ENCODE data around the gene TNFRSF21. TPM values are rescaled to one million over a fixed set of nuclear protein-coding genes. Genes with fewer than 3 reads are reported as not detected.
"Not testable (repeated sequence)": the region's sequence is repeated elsewhere in the genome, so short reads cannot be mapped to it uniquely, and the experiment has no call there.

TNFRSF21 gene
- total and polyA plus RNA-seq, 7 experiments from 2014 or later: 0.27 to 2.4 (median 0.44) TPM; not detected in 2

DNA sequence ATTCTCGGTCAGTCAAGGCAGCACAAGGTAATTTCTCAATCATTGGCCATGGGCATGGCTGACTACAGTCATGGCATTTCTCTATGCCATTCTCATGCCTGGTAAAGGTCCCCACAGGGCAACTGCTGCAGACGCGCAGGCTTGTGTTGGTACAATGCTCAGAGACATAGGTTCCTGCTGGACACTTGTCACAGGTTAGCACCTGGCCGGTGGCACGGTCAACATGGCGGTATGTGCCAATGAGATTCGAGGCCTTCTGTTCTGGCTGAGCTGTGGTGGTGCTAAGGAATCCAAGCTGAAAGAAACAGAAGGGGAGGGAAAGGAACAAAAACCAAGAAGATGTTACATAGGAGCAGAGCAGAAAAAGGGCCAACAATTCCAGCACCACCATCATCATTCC, 23.4 kb downstream of the TNFRSF21 start:
- intact Hi-C loops (cut with micrococcal nuclease): no loop called here
- H3K4me3 Mint-ChIP-seq: no peak overlapping the region
- H3K27ac ChIP-seq (ENCODE audit: low read depth, low read length): no peak overlapping the region
- DNase-seq: no peak
- no peaks in the 10 kb centered on the region for H3K36me3 ChIP-seq (ENCODE audit: control insufficient read depth in 2 of 3, insufficient read depth in 3 of 3, low read length in 3 of 3)
- no peak overlapping the region for H3K4me3 ChIP-seq (ENCODE audit: low read length)
- peaks cover 0 to 11% (median 4%) of the 10 kb centered on the region in 5 donors for H3K27me3 Mint-ChIP-seq
- ChIA-PET POLR2A (no interaction called here), CTCF (no interaction called here)
- H3K27ac Mint-ChIP-seq: peak overlapping the region in 1 of 9 donors; percentile 3
- peaks cover 0 to 4% (median 0%) of the 10 kb centered on the region in 5 donors for H3K36me3 Mint-ChIP-seq
- H3K9me3 Mint-ChIP-seq: peaks cover 0 to 10% (median 0%) of the 10 kb centered on the region in 11 donors
- H3K27me3 ChIP-seq (ENCODE audit: control insufficient read depth in 2 of 2, insufficient read depth in 2 of 2, low read length in 2 of 2): no peaks in the 10 kb centered on the region
- no peak for ATAC-seq
- no peaks in the 10 kb centered on the region for H3K4me1 ChIP-seq (ENCODE audit: control insufficient read depth in 2 of 2, insufficient read depth in 2 of 2, low read length in 2 of 2)
- no peaks in the 10 kb centered on the region for H3K9me3 ChIP-seq (ENCODE audit: control insufficient read depth in 2 of 3, low read length in 3 of 3)
- no peaks in the 10 kb centered on the region for H3K4me1 Mint-ChIP-seq

DNA sequence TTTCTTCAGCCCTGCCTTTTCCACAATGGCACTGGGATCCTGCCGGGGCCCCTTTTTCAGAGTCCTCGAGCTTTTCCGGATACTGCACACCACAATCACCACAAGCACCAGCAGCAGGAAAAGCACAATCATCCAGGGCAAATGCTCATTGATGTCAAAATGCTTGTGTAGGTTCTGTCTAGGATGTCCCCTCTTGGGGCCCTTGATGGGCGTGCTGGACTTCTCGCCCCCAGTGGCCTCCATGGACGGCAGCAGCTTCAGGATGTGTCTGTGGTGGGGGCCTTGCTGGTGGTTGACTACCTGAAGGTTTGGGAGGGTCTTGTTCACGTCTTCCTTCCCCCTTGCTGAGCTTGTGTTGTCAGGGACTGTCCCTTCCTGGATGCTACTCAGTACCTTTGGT, 25.7 kb downstream of the TNFRSF21 start:
- no peak overlapping the region for H3K4me3 Mint-ChIP-seq
- DNase-seq: no peak
- H3K4me3 ChIP-seq (ENCODE audit: low read length): no peak overlapping the region
- intact Hi-C loops (cut with micrococcal nuclease): no loop called here
- no peak for ATAC-seq
- no peaks in the 10 kb centered on the region for H3K27me3 ChIP-seq (ENCODE audit: control insufficient read depth in 2 of 2, insufficient read depth in 2 of 2, low read length in 2 of 2)
- no peak overlapping the region for H3K27ac Mint-ChIP-seq
- peaks cover 0 to 3% (median 0%) of the 10 kb centered on the region in 11 donors for H3K9me3 Mint-ChIP-seq
- H3K4me1 ChIP-seq (ENCODE audit: control insufficient read depth in 2 of 2, insufficient read depth in 2 of 2, low read length in 2 of 2): no peaks in the 10 kb centered on the region
- H3K36me3 ChIP-seq (ENCODE audit: control insufficient read depth in 2 of 3, insufficient read depth in 3 of 3, low read length in 3 of 3): no peaks in the 10 kb centered on the region
- no peak overlapping the region for H3K27ac ChIP-seq (ENCODE audit: low read depth, low read length)
- no peaks in the 10 kb centered on the region for H3K9me3 ChIP-seq (ENCODE audit: control insufficient read depth in 2 of 3, low read length in 3 of 3)
- H3K4me1 Mint-ChIP-seq: no peaks in the 10 kb centered on the region
- ChIA-PET CTCF (no interaction called here), POLR2A (no interaction called here)
- H3K36me3 Mint-ChIP-seq: no peaks in the 10 kb centered on the region
- H3K27me3 Mint-ChIP-seq: peaks cover 0 to 4% (median 0%) of the 10 kb centered on the region in 5 donors

DNA sequence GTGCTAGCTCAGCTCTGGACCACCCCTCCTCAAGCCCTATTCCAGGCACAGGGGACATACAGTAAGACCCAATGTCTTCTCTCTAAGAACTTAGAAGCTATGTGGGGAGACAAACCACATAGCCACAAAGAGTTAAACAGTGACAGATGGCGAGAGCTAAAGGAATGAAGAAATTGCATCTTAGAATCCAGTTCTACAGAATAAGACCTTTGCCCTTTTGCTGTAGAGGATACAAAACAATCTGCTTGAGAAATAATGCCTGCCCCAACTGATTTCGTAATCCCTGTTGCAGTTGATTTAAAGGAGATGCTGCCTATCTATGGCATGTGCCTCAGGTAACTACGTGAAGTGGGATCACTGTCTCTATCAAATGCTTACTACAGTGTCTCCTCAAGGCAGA, 31.2 kb downstream of the TNFRSF21 start:
- ATAC-seq (no peak), DNase-seq (no peak)
- H3K4me1 ChIP-seq (ENCODE audit: control insufficient read depth in 2 of 2, insufficient read depth in 2 of 2, low read length in 2 of 2): no peaks in the 10 kb centered on the region
- ChIA-PET POLR2A (no interaction called here), CTCF (no interaction called here)
- H3K27ac ChIP-seq (ENCODE audit: low read depth, low read length): no peak overlapping the region
- Mint-ChIP-seq H3K36me3 (no peaks in the 10 kb centered on the region), H3K4me1 (no peaks in the 10 kb centered on the region), H3K4me3 (no peak overlapping the region), H3K27ac (no peak overlapping the region), H3K9me3 (peaks cover 0 to 2% (median 0%) of the 10 kb centered on the region in 11 donors), H3K27me3 (no peaks in the 10 kb centered on the region)
- intact Hi-C loops (cut with micrococcal nuclease): no loop called here
- H3K4me3 ChIP-seq (ENCODE audit: low read length): no peak overlapping the region
- no peaks in the 10 kb centered on the region for H3K9me3 ChIP-seq (ENCODE audit: control insufficient read depth in 2 of 3, low read length in 3 of 3)
- H3K27me3 ChIP-seq (ENCODE audit: control insufficient read depth in 2 of 2, insufficient read depth in 2 of 2, low read length in 2 of 2): no peaks in the 10 kb centered on the region
- H3K36me3 ChIP-seq (ENCODE audit: control insufficient read depth in 2 of 3, insufficient read depth in 3 of 3, low read length in 3 of 3): no peaks in the 10 kb centered on the region

- no peaks in the 10 kb centered on the region for H3K4me1 ChIP-seq (ENCODE audit: control insufficient read depth in 2 of 2, insufficient read depth in 2 of 2, low read length in 2 of 2)
- no peaks in the 10 kb centered on the region for H3K4me1 Mint-ChIP-seq
- no peak overlapping the region for H3K27ac Mint-ChIP-seq
- H3K27ac ChIP-seq (ENCODE audit: low read depth, low read length): no peak overlapping the region
- no peaks in the 10 kb centered on the region for H3K36me3 ChIP-seq (ENCODE audit: control insufficient read depth in 2 of 3, insufficient read depth in 3 of 3, low read length in 3 of 3)
- ATAC-seq (no peak), DNase-seq (no peak)
- peaks cover 0 to 2% (median 0%) of the 10 kb centered on the region in 11 donors for H3K9me3 Mint-ChIP-seq
- ChIA-PET POLR2A (no interaction called here), CTCF (no interaction called here)
- H3K27me3 ChIP-seq (ENCODE audit: control insufficient read depth in 2 of 2, insufficient read depth in 2 of 2, low read length in 2 of 2): no peaks in the 10 kb centered on the region
- intact Hi-C loops (cut with micrococcal nuclease): no loop called here
- no peaks in the 10 kb centered on the region for H3K36me3 Mint-ChIP-seq
- H3K27me3 Mint-ChIP-seq: no peaks in the 10 kb centered on the region
- no peaks in the 10 kb centered on the region for H3K9me3 ChIP-seq (ENCODE audit: control insufficient read depth in 2 of 3, low read length in 3 of 3)
- no peak overlapping the region for H3K4me3 ChIP-seq (ENCODE audit: low read length)
- no peak overlapping the region for H3K4me3 Mint-ChIP-seq
These were observed 32.0 kb downstream of the TNFRSF21 start for GRCh38 chr6:47277702-47278101.

DNA sequence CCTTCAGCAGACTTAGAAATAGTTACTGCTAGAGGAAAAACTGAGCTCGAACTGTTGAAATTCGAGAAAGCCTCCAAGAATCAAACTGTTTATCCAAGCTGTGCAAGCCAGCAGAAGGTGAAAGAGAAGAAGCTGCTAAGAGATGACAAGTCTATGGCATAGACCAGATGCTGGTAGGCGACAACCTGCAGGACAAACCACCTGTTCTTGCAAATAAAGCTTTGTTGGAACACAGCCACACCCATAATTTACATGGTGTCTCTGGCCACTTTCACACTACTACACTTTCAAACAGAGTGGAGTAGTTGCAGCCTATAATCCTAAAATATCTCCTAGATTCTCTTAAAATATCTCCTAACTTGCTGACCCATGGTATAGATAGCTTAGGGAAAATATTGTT, 33.3 kb downstream of the TNFRSF21 start:
- POLR2A ChIA-PET: no interaction called here
- H3K27me3 Mint-ChIP-seq: peaks cover 0 to 3% (median 0%) of the 10 kb centered on the region in 5 donors

GRCh38 chr6:47275640-47276039, 34.1 kb downstream of the TNFRSF21 start:
- no peak overlapping the region for H3K4me3 ChIP-seq (ENCODE audit: low read length)
- Mint-ChIP-seq H3K4me1 (no peaks in the 10 kb centered on the region), H3K36me3 (no peaks in the 10 kb centered on the region), H3K27me3 (peaks cover 0 to 4% (median 0%) of the 10 kb centered on the region in 5 donors), H3K27ac (no peak overlapping the region), H3K4me3 (no peak overlapping the region), H3K9me3 (peaks cover 0 to 8% (median 0%) of the 10 kb centered on the region in 11 donors)
- DNase-seq (no peak), ATAC-seq (no peak)
- no peaks in the 10 kb centered on the region for H3K36me3 ChIP-seq (ENCODE audit: control insufficient read depth in 2 of 3, insufficient read depth in 3 of 3, low read length in 3 of 3)
- ChIA-PET CTCF (no interaction called here), POLR2A (no interaction called here)
- no peak overlapping the region for H3K27ac ChIP-seq (ENCODE audit: low read depth, low read length)
- H3K4me1 ChIP-seq (ENCODE audit: control insufficient read depth in 2 of 2, insufficient read depth in 2 of 2, low read length in 2 of 2): no peaks in the 10 kb centered on the region
- H3K9me3 ChIP-seq (ENCODE audit: control insufficient read depth in 2 of 3, low read length in 3 of 3): no peaks in the 10 kb centered on the region
- H3K27me3 ChIP-seq (ENCODE audit: control insufficient read depth in 2 of 2, insufficient read depth in 2 of 2, low read length in 2 of 2): no peaks in the 10 kb centered on the region
- intact Hi-C loops (cut with micrococcal nuclease): no loop called here

More for the DNA sequence above, 33.3 kb downstream of the TNFRSF21 start:
- Mint-ChIP-seq H3K4me1 (no peaks in the 10 kb centered on the region), H3K4me3 (no peak overlapping the region), H3K36me3 (no peaks in the 10 kb centered on the region), H3K27ac (no peak overlapping the region), H3K9me3 (peaks cover 0 to 7% (median 0%) of the 10 kb centered on the region in 11 donors)
- Histone ChIP-seq H3K9me3 (ENCODE audit: control insufficient read depth in 2 of 3, low read length in 3 of 3) (no peaks in the 10 kb centered on the region), H3K27ac (ENCODE audit: low read depth, low read length) (no peak overlapping the region), H3K4me1 (ENCODE audit: control insufficient read depth in 2 of 2, insufficient read depth in 2 of 2, low read length in 2 of 2) (no peaks in the 10 kb centered on the region), H3K27me3 (ENCODE audit: control insufficient read depth in 2 of 2, insufficient read depth in 2 of 2, low read length in 2 of 2) (no peaks in the 10 kb centered on the region), H3K36me3 (ENCODE audit: control insufficient read depth in 2 of 3, insufficient read depth in 3 of 3, low read length in 3 of 3) (no peaks in the 10 kb centered on the region), H3K4me3 (ENCODE audit: low read length) (no peak overlapping the region)
- ATAC-seq: no peak
- no peak for DNase-seq
- CTCF ChIA-PET: interaction anchor here (0.6 kb wide), 1 partner anchor 953 kb away, joined by 3 read pairs; no protein-coding TSS in a partner anchor
- intact Hi-C loops (cut with micrococcal nuclease): no loop called here

DNA sequence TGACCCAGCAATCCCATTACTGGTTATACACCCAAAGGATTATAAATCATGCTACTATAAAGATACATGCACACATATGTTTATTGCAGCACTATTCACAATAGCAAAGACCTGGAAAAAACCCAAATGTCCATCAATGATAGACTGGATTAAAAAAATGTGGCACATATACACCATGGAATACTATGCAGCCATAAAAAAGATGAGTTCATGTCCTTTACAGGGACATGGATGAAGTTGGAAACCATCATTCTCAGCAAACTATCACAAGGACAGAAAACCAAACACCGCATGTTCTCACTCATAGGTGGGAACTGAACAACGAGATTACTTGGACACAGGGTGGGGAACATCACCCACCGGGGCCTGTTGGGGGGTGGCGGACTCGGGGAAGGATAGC, 34.6 kb downstream of the TNFRSF21 start:
- H3K4me3 ChIP-seq (ENCODE audit: low read length); H3K36me3 ChIP-seq (ENCODE audit: control insufficient read depth in 2 of 3, insufficient read depth in 3 of 3, low read length in 3 of 3); CTCF ChIA-PET; H3K4me3 Mint-ChIP-seq; H3K4me1 ChIP-seq (ENCODE audit: control insufficient read depth in 2 of 2, insufficient read depth in 2 of 2, low read length in 2 of 2); H3K27ac ChIP-seq (ENCODE audit: low read depth, low read length); H3K27ac Mint-ChIP-seq; H3K9me3 Mint-ChIP-seq; H3K27me3 ChIP-seq (ENCODE audit: control insufficient read depth in 2 of 2, insufficient read depth in 2 of 2, low read length in 2 of 2); H3K9me3 ChIP-seq (ENCODE audit: control insufficient read depth in 2 of 3, low read length in 3 of 3); POLR2A ChIA-PET; intact Hi-C loops (cut with micrococcal nuclease); H3K36me3 Mint-ChIP-seq; H3K4me1 Mint-ChIP-seq; DNase-seq; ATAC-seq; H3K27me3 Mint-ChIP-seq: not testable (repeated sequence)
